Measurements from ENCODE around the gene MAPKAP1. TPM values are rescaled to one million over a fixed set of nuclear protein-coding genes. Genes with fewer than 3 reads are reported as not detected.

MAPKAP1 gene
- total RNA-seq, 1 donor from 2014 or later, result 82.5 TPM

DNA sequence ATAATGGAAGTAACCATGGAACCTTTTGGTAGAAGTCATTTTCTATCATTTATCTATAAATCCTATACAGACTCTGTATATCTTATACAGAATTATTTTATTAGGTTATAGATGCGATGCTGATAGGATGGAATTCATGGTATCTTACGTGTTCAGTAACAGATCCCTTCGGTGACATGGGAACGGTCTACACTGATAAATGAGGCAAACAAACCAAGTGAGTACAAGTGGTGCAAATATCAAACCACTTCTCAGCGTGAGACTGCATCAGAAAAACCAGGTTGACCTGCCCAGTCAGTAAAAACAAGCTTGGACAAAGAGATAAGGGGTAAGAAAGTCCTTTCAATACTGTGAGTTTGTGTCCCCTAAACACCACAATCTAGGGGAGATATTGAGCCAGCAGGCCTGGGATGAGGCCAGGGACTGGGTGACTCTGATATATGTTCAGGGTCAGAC lies 229.9 kb downstream of the MAPKAP1 start:
- no peak for DNase-seq

DNA sequence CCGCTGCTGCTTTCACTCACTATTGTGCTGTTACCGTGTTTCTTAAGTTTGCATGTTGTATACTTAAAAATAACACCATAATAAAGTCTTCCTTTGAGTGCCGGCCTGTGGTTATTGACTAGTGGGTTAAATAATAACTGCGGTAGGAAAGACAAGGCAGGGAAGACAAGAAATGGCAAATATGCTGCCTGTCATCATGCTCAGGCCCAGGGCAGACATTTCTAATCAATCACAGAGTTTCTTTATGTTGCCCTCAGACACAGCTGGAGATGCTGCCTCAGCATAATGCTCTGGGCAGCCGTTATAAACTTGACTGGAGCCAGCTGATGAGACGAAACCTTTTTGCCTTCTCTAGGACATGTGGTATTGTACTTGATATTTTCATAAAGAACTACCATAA lies 230.4 kb downstream of the MAPKAP1 start:
- DNase-seq, result no peak

GRCh38 chr9:125475385-125475784 lies 231.6 kb downstream of the MAPKAP1 start:
- no peak for DNase-seq

GRCh38 chr9:125472926-125473701 lies 233.9 kb downstream of the MAPKAP1 start:
- peak; percentile 39 for DNase-seq

DNA sequence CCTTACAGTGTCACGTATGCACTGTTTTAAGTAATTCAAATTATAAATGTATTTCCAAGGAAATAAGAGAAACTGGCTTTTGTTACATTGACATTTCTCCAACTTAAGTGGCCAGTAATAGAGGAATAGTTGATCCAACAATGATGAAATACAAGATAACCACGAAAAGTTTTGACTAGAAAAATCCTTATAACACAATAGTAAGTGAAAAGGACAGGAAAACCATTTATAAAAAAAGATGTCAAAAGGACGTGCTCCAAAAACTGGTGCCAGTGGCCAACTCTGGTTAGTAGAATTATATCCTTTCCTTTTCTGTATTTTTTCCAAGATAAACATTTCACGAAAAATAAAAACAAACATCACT lies 234.5 kb downstream of the MAPKAP1 start:
- no peak for DNase-seq

GRCh38 chr9:125470767-125471580 lies 236.0 kb downstream of the MAPKAP1 start:
- no peak for DNase-seq

DNA sequence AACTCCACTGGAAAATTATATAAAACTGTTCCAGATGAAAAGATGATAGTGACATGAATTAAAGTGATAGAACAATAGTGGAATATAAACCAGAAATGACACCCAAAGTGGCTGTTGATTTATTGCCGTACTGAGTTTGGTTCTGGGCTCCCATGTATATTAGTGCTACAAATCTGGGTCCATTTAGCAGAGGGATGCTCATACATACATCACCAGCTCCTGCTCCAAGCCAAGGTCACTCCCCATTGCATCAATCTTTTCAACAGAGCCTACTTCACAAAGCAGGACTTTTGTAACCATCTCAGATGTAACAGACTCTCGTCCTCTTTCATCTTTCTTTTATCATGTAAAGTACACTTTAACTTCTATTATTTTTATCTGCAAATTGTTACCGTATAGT lies 236.8 kb downstream of the MAPKAP1 start:
- DNase-seq, result no peak

DNA sequence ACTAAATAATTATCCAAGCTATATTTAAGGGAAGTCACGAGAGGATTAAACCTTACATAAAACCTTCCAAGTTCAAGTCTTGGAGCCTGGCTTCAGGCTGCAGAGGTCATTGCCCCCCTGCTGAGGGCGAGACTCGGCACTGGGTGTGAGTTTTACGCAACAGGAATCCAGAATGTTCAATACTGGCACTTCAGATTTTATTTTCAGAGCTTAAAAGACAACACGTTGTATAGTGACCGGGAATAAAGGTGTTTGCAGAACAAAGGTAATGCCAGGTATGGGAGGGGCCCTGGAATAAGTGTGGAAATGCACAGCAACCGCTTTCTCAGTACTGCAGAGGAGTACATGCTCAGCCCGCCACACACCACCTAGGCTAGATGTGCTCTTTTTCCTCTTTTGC lies 238.4 kb downstream of the MAPKAP1 start:
- DNase-seq, result no peak

- peak; percentile 41 for DNase-seq
Observed at GRCh38 chr9:125467116-125467740, 239.8 kb downstream of the MAPKAP1 start.

GRCh38 chr9:125466411-125466810 lies 240.6 kb downstream of the MAPKAP1 start:
- DNase-seq, result no peak

GRCh38 chr9:125464591-125465385 lies 242.2 kb downstream of the MAPKAP1 start:
- no peak for DNase-seq

GRCh38 chr9:125463926-125464325 lies 243.1 kb downstream of the MAPKAP1 start:
- DNase-seq, result no peak

DNA sequence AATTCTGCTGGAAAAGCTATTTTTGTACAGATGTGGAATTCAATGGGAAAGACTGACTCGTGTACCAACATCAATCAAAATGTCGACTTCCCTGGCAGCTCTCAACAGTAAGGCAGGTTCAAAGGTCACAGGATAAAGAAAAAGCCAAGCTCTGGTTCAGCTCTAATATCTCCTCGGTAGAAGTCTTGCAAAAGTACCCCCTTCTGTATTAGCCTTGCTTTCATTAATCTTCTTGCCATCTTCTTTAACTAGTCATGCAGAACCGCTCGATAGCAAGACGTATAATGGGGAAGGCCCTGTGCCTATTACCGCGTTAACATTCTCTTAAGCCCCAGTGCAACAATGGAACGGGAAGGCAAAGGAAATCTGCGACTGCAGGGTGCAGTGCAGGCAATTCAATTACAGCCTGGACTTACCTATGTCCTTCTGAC lies 244.1 kb downstream of the MAPKAP1 start:
- peak; percentile 76 for DNase-seq

GRCh38 chr9:125461636-125462190 lies 245.3 kb downstream of the MAPKAP1 start:
- no peak for DNase-seq

DNA sequence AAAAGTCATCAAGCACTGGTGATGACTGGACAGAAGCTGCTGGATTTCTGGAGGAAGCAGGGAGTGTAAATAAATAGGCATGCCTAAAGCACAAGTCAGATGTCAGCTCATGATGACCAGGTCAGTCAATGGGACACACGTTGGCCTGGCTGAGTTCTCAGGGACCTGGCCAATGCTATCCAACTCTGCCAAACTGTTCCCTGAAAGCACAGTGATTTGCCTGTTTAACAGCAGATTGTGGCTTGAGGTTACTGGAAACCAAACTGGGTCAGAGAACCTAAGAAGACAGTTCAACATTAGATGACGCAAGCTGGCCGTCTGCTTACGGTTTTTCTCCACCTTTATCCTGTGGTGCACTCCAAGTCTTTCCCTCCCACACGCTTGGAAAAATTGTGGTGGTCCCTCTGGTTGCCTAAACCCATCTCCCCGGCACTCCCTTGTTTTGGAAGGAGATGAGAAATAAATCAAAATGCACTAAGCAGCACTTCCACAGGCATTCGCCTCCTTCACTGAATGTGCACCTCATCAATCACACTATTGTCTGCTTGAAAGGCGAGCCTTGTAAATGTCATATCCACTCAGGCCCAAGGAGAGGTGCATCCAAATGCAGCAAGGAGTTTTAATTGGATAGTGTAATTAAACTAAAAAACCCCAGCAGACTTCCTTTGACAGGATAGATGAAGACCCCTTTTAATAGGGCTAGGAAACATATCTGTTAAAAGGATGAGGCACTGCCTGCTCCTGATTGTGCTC lies 245.9 kb downstream of the MAPKAP1 start:
- no peak for DNase-seq

GRCh38 chr9:125460346-125460745 lies 246.7 kb downstream of the MAPKAP1 start:
- DNase-seq, result no peak

GRCh38 chr9:125457357-125457756 lies 249.7 kb downstream of the MAPKAP1 start:
- no peak for DNase-seq

- DNase-seq, result no peak
Observed at GRCh38 chr9:125455876-125456275, 251.1 kb downstream of the MAPKAP1 start.

DNA sequence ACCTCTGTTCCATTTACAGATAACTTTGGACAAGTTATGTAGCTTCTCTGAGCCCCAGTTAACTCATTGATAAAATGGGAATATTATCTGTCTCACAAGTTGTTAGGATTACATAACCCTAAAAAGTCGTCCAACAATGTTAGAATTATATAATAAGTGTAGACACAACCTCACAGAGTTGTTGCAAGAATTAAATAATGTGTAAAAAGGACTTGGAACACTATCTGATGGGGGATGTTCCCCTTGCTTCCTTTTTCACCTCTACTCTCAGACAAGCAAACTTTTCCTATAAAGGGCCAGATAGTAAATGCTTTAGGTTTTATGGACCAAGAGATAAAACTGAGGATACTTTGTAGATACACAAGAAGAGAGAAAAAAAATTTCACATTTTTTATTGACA lies 251.9 kb downstream of the MAPKAP1 start:
- no peak for DNase-seq

DNA sequence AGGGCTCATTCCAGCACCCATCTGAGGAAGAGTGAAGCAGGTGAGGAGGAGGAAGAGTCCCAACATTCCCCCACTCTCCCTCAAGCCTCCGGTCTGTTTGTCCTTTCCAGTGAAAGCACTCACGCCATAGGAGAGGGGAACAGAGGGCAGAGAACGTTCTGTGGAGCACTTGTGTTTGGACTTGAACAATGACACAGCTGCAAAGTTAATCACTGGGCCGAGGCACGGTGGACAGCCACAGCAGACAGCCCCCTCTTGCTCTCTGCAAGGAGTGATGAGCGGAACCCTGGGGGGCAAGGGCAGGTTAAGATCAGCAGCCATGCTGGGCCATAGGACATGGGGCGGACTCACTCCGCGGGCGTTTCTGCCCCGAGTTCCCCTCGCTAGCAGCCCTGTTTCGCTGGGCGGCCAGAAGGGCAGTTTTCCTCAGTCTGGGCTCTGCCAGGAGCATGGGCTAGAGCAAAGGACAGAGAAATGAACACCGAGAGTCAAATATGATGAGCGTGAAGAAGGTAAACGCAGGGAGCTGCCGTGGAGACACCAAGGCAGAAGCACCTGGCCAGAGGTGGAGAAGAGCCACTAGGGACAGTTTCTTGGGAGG lies 259.7 kb downstream of the MAPKAP1 start:
- no peak for DNase-seq

GRCh38 chr9:125446561-125447094 lies 260.4 kb downstream of the MAPKAP1 start:
- no peak for DNase-seq
